ENCODE measurements around the gene KIAA1549. TPM values are rescaled to one million over a fixed set of nuclear protein-coding genes. Genes with fewer than 3 reads are reported as not detected.

Gene KIAA1549
- total and polyA plus RNA-seq, 10 of the 15 experiments (the other 5 are each of a cell fraction or from before 2014, with no cell fraction given): 0.02 to 0.82 (median 0.22) TPM

- ChIA-PET CTCF (no interaction called here), SMC1A (ENCODE audit: uncharacterized antibody, unreplicated experiment) (no interaction called here), RAD21 (ENCODE audit: unreplicated experiment) (no interaction called here), POLR2A (no interaction called here)
- no peak overlapping the region for H3K4me3 ChIP-seq
- TF ChIP-seq, protein P1, sequence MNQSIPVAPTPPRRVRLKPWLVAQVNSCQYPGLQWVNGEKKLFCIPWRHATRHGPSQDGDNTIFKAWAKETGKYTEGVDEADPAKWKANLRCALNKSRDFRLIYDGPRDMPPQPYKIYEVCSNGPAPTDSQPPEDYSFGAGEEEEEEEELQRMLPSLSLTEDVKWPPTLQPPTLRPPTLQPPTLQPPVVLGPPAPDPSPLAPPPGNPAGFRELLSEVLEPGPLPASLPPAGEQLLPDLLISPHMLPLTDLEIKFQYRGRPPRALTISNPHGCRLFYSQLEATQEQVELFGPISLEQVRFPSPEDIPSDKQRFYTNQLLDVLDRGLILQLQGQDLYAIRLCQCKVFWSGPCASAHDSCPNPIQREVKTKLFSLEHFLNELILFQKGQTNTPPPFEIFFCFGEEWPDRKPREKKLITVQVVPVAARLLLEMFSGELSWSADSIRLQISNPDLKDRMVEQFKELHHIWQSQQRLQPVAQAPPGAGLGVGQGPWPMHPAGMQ (IDR thresholded peaks at IDR 0.05; ENCODE audit: borderline replicate concordance): no peak
- TF ChIP-seq TAF1 (IDR thresholded peaks at IDR 0.05; ENCODE audit: borderline replicate concordance, low read depth, low read length): no peak
- TF ChIP-seq, protein P2, sequence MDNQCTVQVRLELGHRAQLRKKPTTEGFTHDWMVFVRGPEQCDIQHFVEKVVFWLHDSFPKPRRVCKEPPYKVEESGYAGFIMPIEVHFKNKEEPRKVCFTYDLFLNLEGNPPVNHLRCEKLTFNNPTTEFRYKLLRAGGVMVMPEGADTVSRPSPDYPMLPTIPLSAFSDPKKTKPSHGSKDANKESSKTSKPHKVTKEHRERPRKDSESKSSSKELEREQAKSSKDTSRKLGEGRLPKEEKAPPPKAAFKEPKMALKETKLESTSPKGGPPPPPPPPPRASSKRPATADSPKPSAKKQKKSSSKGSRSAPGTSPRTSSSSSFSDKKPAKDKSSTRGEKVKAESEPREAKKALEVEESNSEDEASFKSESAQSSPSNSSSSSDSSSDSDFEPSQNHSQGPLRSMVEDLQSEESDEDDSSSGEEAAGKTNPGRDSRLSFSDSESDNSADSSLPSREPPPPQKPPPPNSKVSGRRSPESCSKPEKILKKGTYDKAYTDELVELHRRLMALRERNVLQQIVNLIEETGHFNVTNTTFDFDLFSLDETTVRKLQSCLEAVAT (IDR thresholded peaks at IDR 0.05): no peak
- TF ChIP-seq, protein P3, sequence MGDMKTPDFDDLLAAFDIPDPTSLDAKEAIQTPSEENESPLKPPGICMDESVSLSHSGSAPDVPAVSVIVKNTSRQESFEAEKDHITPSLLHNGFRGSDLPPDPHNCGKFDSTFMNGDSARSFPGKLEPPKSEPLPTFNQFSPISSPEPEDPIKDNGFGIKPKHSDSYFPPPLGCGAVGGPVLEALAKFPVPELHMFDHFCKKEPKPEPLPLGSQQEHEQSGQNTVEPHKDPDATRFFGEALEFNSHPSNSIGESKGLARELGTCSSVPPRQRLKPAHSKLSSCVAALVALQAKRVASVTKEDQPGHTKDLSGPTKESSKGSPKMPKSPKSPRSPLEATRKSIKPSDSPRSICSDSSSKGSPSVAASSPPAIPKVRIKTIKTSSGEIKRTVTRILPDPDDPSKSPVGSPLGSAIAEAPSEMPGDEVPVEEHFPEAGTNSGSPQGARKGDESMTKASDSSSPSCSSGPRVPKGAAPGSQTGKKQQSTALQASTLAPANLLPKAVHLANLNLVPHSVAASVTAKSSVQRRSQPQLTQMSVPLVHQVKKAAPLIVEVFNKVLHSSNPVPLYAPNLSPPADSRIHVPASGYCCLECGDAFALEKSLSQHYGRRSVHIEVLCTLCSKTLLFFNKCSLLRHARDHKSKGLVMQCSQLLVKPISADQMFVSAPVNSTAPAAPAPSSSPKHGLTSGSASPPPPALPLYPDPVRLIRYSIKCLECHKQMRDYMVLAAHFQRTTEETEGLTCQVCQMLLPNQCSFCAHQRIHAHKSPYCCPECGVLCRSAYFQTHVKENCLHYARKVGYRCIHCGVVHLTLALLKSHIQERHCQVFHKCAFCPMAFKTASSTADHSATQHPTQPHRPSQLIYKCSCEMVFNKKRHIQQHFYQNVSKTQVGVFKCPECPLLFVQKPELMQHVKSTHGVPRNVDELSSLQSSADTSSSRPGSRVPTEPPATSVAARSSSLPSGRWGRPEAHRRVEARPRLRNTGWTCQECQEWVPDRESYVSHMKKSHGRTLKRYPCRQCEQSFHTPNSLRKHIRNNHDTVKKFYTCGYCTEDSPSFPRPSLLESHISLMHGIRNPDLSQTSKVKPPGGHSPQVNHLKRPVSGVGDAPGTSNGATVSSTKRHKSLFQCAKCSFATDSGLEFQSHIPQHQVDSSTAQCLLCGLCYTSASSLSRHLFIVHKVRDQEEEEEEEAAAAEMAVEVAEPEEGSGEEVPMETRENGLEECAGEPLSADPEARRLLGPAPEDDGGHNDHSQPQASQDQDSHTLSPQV (IDR thresholded peaks at IDR 0.05): no peak
- H3K36me3 ChIP-seq (ENCODE audit: control insufficient read depth in 2 of 2, insufficient read depth in 2 of 2, low read length in 1 of 2): no peaks in the 10 kb centered on the region
- FAIRE-seq: no peak
- 70% methylated on average over 20 of the region's 20 CpGs for WGBS (ENCODE audit: insufficient coverage, insufficient replicate concordance, low lambda C conversion rate, missing lambda C conversion rate)
- H2AFZ ChIP-seq (ENCODE audit: control insufficient read depth, low read depth, low read length): no peak overlapping the region
- no peak for ATAC-seq
- H3K9me3 ChIP-seq (replicated peaks; ENCODE audit: control insufficient read depth, insufficient read depth, low read length): no peaks in the 10 kb centered on the region
- in situ Hi-C loops (cut with MboI): no loop called here
- no peaks in the 10 kb centered on the region for H3K27me3 ChIP-seq (replicated peaks in 1 of 2; ENCODE audit: control insufficient read depth in 2 of 2, insufficient read depth in 2 of 2, low read length in 1 of 2)
- intact Hi-C loops (cut with micrococcal nuclease; ENCODE audit: unreplicated experiment): no loop called here
- H3K9ac ChIP-seq (ENCODE audit: control insufficient read depth, insufficient read depth, low read length): no peak overlapping the region
- no peaks in the 10 kb centered on the region for H4K20me1 ChIP-seq (ENCODE audit: control insufficient read depth, insufficient read depth)
- no peaks in the 10 kb centered on the region for H3K79me2 ChIP-seq (ENCODE audit: control insufficient read depth, insufficient read depth, low read length)
- no TSS peak for BruUV-seq (replicated peaks)
- DNase-seq (ENCODE audit: low read depth, low spot score): no peak
- no peak overlapping the region for H3K4me2 ChIP-seq (ENCODE audit: control insufficient read depth, insufficient read depth)
- H3K4me1 ChIP-seq (ENCODE audit: control insufficient read depth, insufficient read depth, low read length): no peaks in the 10 kb centered on the region
- H3K27ac ChIP-seq (ENCODE audit: control insufficient read depth, insufficient read depth): no peak overlapping the region
Observed at GRCh38 chr7:138843632-138844580, 137.3 kb downstream of the KIAA1549 start.
